GM20000 (cell line): ENCODE data around the gene TIAM2.

Experiments used
- DNase-seq: peaks from one replicate; pipeline ENCODE4 v3.0.0; 2012; ENCODE audit warnings: low spot score
- TF ChIP-seq, protein P1 (sequence below): IDR thresholded peaks from 2 replicates; pipeline ENCODE4 v1.5.1; 2012; ENCODE audit warnings: mild to moderate bottlenecking, control low read depth; ENCODE audit errors: extremely low read depth, missing control alignments

Gene TIAM2

DNA sequence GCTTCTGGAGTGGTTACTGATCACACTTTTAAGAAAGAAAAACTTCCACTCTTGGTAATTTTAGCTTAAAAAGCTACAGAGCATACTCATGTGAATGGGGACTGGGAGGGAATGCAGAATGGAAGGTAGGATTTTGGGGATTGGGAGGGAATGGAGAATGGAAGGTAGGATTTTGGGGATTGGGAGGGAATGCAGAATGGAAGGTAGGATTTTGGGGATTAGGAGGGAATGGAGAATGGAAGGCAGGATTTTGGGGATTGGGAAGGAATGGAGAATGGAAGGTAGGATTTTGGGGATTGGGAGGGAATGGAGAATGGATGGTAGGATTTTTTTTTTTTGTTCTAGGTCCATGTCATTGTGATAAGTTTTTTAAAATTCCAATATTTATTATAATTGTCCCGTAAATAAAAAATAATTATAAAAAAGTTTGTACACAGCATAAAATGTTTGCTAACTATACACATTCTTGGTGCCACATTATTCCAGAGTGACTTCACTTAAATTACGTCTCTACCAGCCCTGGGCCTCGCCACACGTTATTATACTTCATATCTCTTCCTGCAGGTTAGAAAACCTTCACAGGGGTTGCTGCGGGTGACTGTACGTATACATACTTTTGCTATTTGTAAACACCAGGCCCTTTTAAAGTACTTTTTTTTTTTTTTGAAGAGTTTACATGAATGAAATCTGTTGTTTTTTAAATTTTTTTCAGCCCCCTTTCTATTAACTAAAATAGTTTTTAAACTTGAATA lies 127.3 kb downstream of the TIAM2 start:
- TF ChIP-seq, protein P1, sequence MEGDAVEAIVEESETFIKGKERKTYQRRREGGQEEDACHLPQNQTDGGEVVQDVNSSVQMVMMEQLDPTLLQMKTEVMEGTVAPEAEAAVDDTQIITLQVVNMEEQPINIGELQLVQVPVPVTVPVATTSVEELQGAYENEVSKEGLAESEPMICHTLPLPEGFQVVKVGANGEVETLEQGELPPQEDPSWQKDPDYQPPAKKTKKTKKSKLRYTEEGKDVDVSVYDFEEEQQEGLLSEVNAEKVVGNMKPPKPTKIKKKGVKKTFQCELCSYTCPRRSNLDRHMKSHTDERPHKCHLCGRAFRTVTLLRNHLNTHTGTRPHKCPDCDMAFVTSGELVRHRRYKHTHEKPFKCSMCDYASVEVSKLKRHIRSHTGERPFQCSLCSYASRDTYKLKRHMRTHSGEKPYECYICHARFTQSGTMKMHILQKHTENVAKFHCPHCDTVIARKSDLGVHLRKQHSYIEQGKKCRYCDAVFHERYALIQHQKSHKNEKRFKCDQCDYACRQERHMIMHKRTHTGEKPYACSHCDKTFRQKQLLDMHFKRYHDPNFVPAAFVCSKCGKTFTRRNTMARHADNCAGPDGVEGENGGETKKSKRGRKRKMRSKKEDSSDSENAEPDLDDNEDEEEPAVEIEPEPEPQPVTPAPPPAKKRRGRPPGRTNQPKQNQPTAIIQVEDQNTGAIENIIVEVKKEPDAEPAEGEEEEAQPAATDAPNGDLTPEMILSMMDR = no peak

DNA sequence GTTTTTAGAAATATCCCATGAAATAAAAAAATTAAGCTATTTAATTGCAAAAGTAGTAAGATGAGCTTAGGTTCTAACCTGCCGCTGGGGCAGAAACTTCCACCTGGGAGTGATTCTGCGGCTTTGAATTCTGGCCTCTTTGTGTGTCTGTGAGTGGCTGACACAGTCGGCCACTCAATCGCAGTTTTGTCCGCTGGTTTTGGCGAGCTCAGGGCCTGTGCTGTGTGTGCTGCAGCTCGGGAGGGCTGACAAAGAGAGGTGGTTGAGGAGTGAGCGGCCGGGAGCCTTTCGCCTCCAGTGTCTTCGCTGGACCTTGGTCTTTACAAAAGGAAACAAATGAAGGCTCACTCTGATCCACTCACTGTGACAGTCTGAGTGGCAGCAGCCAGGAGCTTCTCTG lies 128.4 kb downstream of the TIAM2 start:
- no peak for DNase-seq
- TF ChIP-seq, protein P1 = no peak

More for the DNA sequence above, 127.3 kb downstream of the TIAM2 start:
- DNase-seq = no peak

DNA sequence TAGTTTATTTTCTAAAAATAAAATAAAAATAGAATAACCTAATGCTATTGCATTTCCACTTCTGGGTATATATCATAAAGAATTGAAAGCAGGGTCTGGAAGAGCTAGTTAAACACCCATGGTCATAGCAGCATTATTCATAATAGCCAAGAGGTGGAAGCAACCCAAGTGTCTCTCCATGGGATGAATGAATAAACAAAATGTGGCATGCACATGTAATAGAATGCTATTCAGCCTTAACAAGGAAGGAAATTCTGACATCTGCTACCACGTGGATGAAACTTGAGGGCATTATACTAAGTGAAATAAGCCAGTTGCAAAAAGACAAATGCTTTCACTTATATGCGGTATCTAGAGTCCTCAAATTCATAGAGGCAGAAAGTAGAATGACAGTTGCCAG lies 130.8 kb downstream of the TIAM2 start:
- TF ChIP-seq, protein P1 = no peak
- DNase-seq = no peak

DNA sequence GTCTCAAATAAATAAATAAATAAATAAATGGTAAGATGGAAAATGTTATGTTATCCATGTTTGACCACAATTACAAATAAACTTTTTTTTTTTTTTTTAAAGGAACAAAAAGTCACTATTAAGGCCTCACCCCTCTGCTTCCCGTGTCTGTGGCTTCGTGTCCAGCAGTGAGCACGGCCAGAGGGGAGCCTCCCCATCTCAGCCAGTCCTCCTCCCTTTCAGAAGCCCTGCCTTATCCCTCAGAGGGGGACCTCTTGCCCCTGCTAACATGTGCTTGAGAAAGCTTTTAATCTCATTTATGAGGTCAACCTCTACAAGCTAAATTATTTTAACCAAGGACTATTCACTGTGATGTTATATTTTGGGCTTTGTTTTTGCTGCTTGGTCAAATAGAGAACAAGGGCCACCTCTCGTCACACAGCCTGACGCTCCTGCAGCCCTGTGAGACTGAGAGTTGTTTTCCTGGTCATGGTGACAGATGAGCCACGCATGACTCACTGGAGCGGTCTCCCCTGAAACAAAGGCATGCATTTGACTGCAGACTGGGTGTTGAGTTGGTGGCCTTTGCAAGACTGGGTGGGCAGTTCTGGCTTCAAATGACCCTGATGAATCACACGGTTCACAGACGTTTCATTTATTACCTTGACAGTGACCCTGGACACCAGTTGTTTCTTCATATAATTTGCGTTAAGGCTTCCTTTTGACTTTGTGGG lies 131.8 kb downstream of the TIAM2 start:
- DNase-seq = peak; percentile 20
- TF ChIP-seq, protein P1 = no peak

DNA sequence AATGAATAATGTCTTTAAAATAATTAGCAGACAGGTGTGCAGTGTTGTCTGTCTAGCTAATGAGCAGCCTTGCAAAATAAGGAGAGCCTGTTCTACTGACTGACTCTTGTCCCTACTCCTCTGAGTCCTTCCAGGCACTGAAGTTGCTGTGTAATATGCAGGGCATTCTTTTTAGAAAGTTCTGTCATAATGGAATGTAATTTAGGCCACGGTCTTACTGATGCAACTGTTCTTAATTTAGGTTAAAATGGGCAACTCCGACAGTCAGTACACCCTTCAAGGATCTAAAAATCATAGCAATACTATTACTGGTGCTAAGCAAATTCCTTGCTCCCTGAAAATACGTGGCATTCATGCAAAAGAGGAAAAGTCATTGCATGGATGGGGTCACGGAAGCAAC lies 133.9 kb downstream of the TIAM2 start:
- no peak for DNase-seq
- TF ChIP-seq, protein P1 = no peak

DNA sequence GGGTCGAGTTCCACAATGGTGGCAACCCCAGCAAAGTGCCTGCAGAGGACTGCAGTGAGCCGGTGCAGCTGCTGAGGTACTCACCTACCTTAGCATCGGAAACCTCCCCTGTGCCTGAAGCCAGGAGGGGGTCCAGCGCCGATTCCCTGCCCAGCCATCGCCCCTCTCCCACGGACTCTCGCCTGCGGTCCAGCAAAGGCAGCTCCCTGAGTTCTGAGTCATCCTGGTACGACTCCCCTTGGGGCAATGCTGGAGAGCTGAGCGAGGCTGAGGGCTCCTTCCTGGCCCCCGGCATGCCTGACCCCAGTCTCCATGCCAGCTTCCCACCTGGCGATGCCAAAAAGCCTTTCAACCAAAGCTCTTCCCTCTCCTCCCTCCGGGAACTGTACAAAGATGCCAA lies 134.6 kb downstream of the TIAM2 start:
- TF ChIP-seq, protein P1 = no peak
- DNase-seq = no peak

DNA sequence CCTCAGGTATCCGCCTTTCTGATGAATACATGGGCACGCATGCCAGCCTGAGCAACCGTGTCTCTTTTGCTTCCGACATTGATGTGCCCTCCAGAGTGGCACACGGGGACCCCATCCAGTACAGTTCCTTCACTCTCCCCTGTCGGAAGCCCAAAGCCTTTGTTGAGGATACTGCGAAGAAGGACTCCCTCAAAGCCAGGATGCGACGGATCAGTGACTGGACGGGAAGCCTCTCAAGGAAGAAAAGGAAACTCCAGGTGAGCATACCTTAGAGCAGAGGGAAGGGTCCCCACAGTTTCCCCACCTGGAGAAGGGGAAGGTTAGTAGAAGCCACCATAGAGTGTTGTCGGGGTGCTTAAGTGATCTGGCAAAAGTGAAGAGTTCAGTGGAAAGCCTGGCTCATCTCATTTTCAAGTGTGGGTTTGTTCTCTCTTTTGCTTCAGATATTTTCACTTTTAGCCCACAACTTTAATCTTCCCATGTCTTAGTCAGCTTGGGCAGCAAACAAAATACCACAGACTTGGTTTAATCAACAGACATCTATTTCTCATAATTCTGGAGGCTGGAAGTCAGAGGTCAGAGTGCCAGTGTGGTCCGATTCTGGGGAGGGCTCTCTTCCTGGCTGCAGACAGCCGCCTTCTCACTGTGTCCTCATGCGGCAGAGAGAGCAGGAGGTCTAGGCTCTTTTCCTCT lies 135.2 kb downstream of the TIAM2 start:
- TF ChIP-seq, protein P1 = no peak
- no peak for DNase-seq
